Activated gamma-delta T cell treated with Interleukin-2 at 50 U/mL for 16 hours (primary cell): ENCODE measurements around the gene TMEM43.
A peak's percentile ranks its signal among the peaks of the same experiment; 100 is the strongest.

Experiments
- DNase-seq: peaks from one replicate; pipeline ENCODE4 v3.0.0-alpha.2; 2020

TMEM43 gene

GRCh38 chr3:14138878-14139655 lies 14.2 kb downstream of the TMEM43 start:
- no peak for DNase-seq

GRCh38 chr3:14139771-14140170 lies 14.9 kb downstream of the TMEM43 start:
- no peak for DNase-seq

- no peak for DNase-seq
Measured at GRCh38 chr3:14140668-14141067, 15.8 kb downstream of the TMEM43 start.

GRCh38 chr3:14141144-14141543 lies 16.3 kb downstream of the TMEM43 start:
- DNase-seq, result no peak

GRCh38 chr3:14141602-14142341 lies 16.9 kb downstream of the TMEM43 start:
- no peak for DNase-seq

GRCh38 chr3:14142567-14143270 lies 17.9 kb downstream of the TMEM43 start:
- DNase-seq, result peak; percentile 51

- no peak for DNase-seq
Measured at GRCh38 chr3:14143271-14144225, 18.7 kb downstream of the TMEM43 start.

- DNase-seq, result peak; percentile 71
Measured at GRCh38 chr3:14144423-14145075, 19.7 kb downstream of the TMEM43 start.

- no peak for DNase-seq
Measured at GRCh38 chr3:14145236-14145635, 20.4 kb downstream of the TMEM43 start.

GRCh38 chr3:14145670-14146380 lies 21.0 kb downstream of the TMEM43 start:
- no peak for DNase-seq

- no peak for DNase-seq
Measured at GRCh38 chr3:14146381-14147065, 21.7 kb downstream of the TMEM43 start.

GRCh38 chr3:14147066-14147435 lies 22.2 kb downstream of the TMEM43 start:
- no peak for DNase-seq

- DNase-seq, result no peak
Measured at GRCh38 chr3:14147617-14148016, 22.8 kb downstream of the TMEM43 start.

GRCh38 chr3:14148041-14148985 lies 23.5 kb downstream of the TMEM43 start:
- no peak for DNase-seq

- DNase-seq, result no peak
Measured at GRCh38 chr3:14150078-14150477, 25.2 kb downstream of the TMEM43 start.

- no peak for DNase-seq
Measured at GRCh38 chr3:14150491-14151230, 25.8 kb downstream of the TMEM43 start.

GRCh38 chr3:14151471-14152083 lies 26.7 kb downstream of the TMEM43 start:
- DNase-seq, result no peak

- no peak for DNase-seq
Measured at GRCh38 chr3:14152233-14152962, 27.5 kb downstream of the TMEM43 start.
